Fibroblast of lung (primary cell): ENCODE data around the gene MLIP.

Source experiments
- CTCF ChIP-seq, 2 donors: IDR thresholded peaks in 1 of 2; conservative IDR thresholded peaks in 1 of 2; 1 replicate in 1 of 2; 2 replicates in 1 of 2; pipeline ENCODE4 v1.5.1; 2011 to 2012; ENCODE audit warnings: low read length in 2 of 2, control low read depth in 1 of 2, inconsistent platforms in 1 of 2, low read depth in 1 of 2, mild to moderate bottlenecking in 1 of 2
- EZH2 ChIP-seq: IDR thresholded peaks from 2 replicates; pipeline ENCODE4 v1.5.1; 2012; ENCODE audit warnings: low read length, control low read depth, mild to moderate bottlenecking; ENCODE audit errors: missing control alignments

- no peak for TF ChIP-seq CTCF (conservative IDR thresholded peaks at IDR 0.05 in 1 of 2, IDR thresholded peaks at IDR 0.05 in 1 of 2; ENCODE audit: low read depth in 1 of 2, low read length in 2 of 2)
- TF ChIP-seq EZH2 = no peak
These were observed 121.5 kb downstream of the MLIP start for GRCh38 chr6:54232703-54233102.
